Glutamatergic neuron (in vitro differentiated cells): ENCODE results near the gene SPEN. TPM values are rescaled to one million over a fixed set of nuclear protein-coding genes. Genes with fewer than 3 reads are reported as not detected.
"Not testable (repeated sequence)": the region's sequence is repeated elsewhere in the genome, so short reads cannot be mapped to it uniquely, and the experiment has no call there.

Source experiments
- DNase-seq: peaks from one replicate; pipeline ENCODE4 v3.0.0; 2022
- H3K27ac Mint-ChIP-seq: one replicate; pipeline ENCODE4 v1.8.0; 2020; ENCODE audit warnings: mild to moderate bottlenecking, mixed read lengths, inconsistent platforms; ENCODE audit not compliant: unreplicated experiment
- H3K27me3 Mint-ChIP-seq: one replicate; pipeline ENCODE4 v1.8.0; 2020; ENCODE audit warnings: mild to moderate bottlenecking, moderate library complexity, mixed read lengths, inconsistent platforms; ENCODE audit not compliant: unreplicated experiment
- H3K36me3 Mint-ChIP-seq: one replicate; pipeline ENCODE4 v1.8.0; 2020; ENCODE audit warnings: mild to moderate bottlenecking, mixed read lengths, inconsistent platforms; ENCODE audit not compliant: unreplicated experiment
- H3K4me1 Mint-ChIP-seq: one replicate; pipeline ENCODE4 v1.8.0; 2020; ENCODE audit warnings: mild to moderate bottlenecking, low read depth, mixed read lengths, inconsistent platforms; ENCODE audit not compliant: unreplicated experiment
- H3K4me3 Mint-ChIP-seq: one replicate; pipeline ENCODE4 v1.8.0; 2020; ENCODE audit warnings: mild to moderate bottlenecking, mixed read lengths, inconsistent platforms; ENCODE audit not compliant: unreplicated experiment
- H3K9me3 Mint-ChIP-seq: one replicate; pipeline ENCODE4 v1.8.0; 2020; ENCODE audit warnings: mild to moderate bottlenecking, moderate library complexity, mixed read lengths, inconsistent platforms; ENCODE audit not compliant: unreplicated experiment
- CTCF ChIP-seq: fragments of 200-600 bp; sonication (generic); IDR thresholded peaks from one replicate; pipeline ENCODE4 v1.5.0; 2021; ENCODE audit not compliant: partially characterized antibody, unreplicated experiment
- total RNA-seq: library from RNA; stranded (reverse); fragmentation: NEBNext Ultra II Directional; extraction: Animal tissue kit (Norgen Biotek cat#: 25700); gene quantifications from one replicate; pipeline ENCODE4 v1.2.1, GENCODE V29; 2021; ENCODE audit not compliant: unreplicated experiment

The SPEN gene
- total RNA-seq, 1 donor from 2014 or later, result 52.4 TPM

DNA sequence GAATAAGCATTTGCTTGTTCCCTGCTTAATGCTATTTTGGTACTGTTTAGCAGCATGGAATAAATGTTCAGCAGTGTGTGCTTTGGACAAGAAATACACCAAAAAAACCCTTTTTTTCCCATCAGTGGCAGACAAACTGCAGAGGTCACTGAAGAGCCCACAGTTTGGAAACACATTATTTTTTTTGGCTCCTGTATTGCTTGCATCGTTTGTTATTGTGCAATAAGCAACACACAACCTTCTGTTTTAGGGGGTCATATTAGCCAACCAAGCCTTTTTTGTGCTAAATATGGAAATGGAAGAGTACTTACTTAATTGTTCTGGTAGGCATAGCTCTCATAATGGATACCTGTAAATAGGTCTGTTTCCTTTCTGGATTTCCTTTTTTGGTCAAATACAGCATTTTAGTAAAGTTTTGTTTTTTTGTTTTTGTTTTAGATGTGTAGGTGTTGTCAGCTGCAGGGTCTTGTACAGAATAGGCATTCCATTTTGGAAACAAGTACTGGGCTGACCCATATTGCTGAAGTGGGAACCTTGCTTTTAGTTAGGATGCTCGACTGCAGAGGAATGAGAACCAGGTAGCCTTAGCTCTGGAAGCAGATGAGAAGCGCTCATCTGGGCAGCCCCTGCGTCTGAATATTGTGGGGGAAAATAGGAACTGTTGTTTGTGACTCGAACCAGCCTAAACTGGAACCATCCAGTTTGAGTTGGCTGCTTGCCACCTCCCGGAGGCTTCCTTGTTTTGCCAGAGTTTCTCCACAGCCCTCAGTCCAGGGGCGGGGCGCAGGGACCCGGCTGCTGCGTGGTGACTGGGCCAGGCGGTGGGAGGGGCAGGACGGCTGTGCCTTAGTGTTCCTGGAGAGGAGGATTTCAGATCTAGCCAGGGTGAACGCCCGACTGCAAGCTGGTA, 38.4 kb downstream of the SPEN start:
- peaks cover 12% of the 10 kb centered on the region for H3K4me1 Mint-ChIP-seq
- H3K27me3 Mint-ChIP-seq, result no peaks in the 10 kb centered on the region
- no peaks in the 10 kb centered on the region for H3K9me3 Mint-ChIP-seq
- no peaks in the 10 kb centered on the region for H3K36me3 Mint-ChIP-seq
- DNase-seq, result peak; percentile 88
- peak overlapping the region; percentile 69 for H3K4me3 Mint-ChIP-seq
- H3K27ac Mint-ChIP-seq, result peak overlapping the region; percentile 68
- TF ChIP-seq CTCF, result no peak

GRCh38 chr1:15886611-15887167, 39.2 kb downstream of the SPEN start:
- Mint-ChIP-seq H3K4me1 (peaks cover 12% of the 10 kb centered on the region), H3K27ac (peak overlapping the region; percentile 31), H3K4me3 (peak overlapping the region; percentile 69), H3K27me3 (no peaks in the 10 kb centered on the region), H3K36me3 (no peaks in the 10 kb centered on the region), H3K9me3 (no peaks in the 10 kb centered on the region)
- TF ChIP-seq CTCF, result no peak
- DNase-seq, result no peak

GRCh38 chr1:15892857-15893599, 45.5 kb downstream of the SPEN start:
- not testable (repeated sequence) for H3K36me3 Mint-ChIP-seq, H3K27me3 Mint-ChIP-seq, DNase-seq, H3K27ac Mint-ChIP-seq, H3K4me3 Mint-ChIP-seq, H3K4me1 Mint-ChIP-seq, H3K9me3 Mint-ChIP-seq

DNA sequence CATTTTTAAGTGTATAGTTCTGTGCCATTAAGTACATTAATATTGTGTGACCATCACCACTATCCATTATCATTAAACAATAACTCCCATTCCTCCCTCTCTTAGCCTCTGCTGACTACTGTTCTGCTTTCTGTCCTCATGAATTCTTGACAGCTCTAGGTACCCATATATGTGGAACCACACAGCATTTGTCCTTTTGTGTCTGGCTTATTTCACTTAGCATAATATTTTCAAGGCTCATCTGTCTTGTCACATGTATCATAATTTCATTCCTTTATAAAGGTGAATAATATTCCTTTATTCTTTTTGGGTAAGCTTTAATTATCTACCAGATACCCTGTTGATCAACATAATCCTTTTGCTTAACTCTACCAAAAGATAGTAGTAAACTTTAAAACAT, 47.7 kb downstream of the SPEN start:
- H3K4me3 Mint-ChIP-seq, result no peak overlapping the region
- H3K4me1 Mint-ChIP-seq, result no peaks in the 10 kb centered on the region
- no peaks in the 10 kb centered on the region for H3K27me3 Mint-ChIP-seq
- no peaks in the 10 kb centered on the region for H3K9me3 Mint-ChIP-seq
- H3K27ac Mint-ChIP-seq, result no peak overlapping the region
- DNase-seq, result no peak
- no peaks in the 10 kb centered on the region for H3K36me3 Mint-ChIP-seq
- TF ChIP-seq CTCF, result no peak

- H3K27me3 Mint-ChIP-seq, H3K9me3 Mint-ChIP-seq, H3K4me3 Mint-ChIP-seq, H3K36me3 Mint-ChIP-seq, DNase-seq, H3K27ac Mint-ChIP-seq, H3K4me1 Mint-ChIP-seq: not testable (repeated sequence)
Measured at GRCh38 chr1:15896841-15897610, 49.5 kb downstream of the SPEN start.
